DND-41 (cell line): ENCODE measurements around the gene ACSL4.

Experiments
- CTCF ChIP-seq: IDR thresholded peaks from 2 replicates; pipeline ENCODE4 v1.5.1; 2012; ENCODE audit warnings: borderline replicate concordance, low read length, moderate library complexity, mild to moderate bottlenecking; ENCODE audit not compliant: poor library complexity, severe bottlenecking; ENCODE audit errors: extremely low read depth
- EZH2 ChIP-seq: IDR thresholded peaks from 3 replicates; pipeline ENCODE4 v1.6.1; 2012; ENCODE audit warnings: borderline replicate concordance, low read depth, mild to moderate bottlenecking, moderate library complexity, low read length, inconsistent platforms; ENCODE audit not compliant: severe bottlenecking

GRCh38 chrX:109732807-109733612 is at the start of gene ACSL4:
- TF ChIP-seq CTCF: no peak
- TF ChIP-seq EZH2: no peak
